IMR-90 (cell line): ENCODE results near the gene CCDC102A. TPM values are rescaled to one million over a fixed set of nuclear protein-coding genes. Genes with fewer than 3 reads are reported as not detected.

Source experiments
- ATAC-seq: fragments of 200-7000 bp; cut with Tn5 transposase; 2 replicates; pipeline ENCODE4 v1.9.1; 2020; ENCODE audit warnings: low read depth, mild to moderate bottlenecking, moderate library complexity
- BruUV-seq: library from RNA; stranded (reverse); fragments of 400-500 nt; replicated peaks from 2 replicates; lab custom pipeline; 2021; lab: Mats Ljungman, UMichigan
- CTCF ChIA-PET: fragments of 300-600 bp; formaldehyde crosslinking; extraction: SDS; loops from one replicate; lab custom pipeline; 2021; ENCODE audit warnings: antibody characterized with exemption; lab: Yijun Ruan, JAX
- POLR2A ChIA-PET: fragments of 300-600 bp; sonication (Branson Sonifier 250); formaldehyde crosslinking; loops from one replicate; lab custom pipeline; 2022; ENCODE audit warnings: antibody characterized with exemption; ENCODE audit not compliant: unreplicated experiment; lab: Charles Lee
- DNase-seq: peaks from one replicate; pipeline ENCODE4 v3.0.0; 2013
- H2AFZ ChIP-seq: replicated peaks from 2 replicates; pipeline ENCODE3; 2013; ENCODE audit warnings: low read length, mild to moderate bottlenecking; ENCODE audit not compliant: poor library complexity
- H2AK5ac ChIP-seq: 2 replicates; pipeline ENCODE4 v1.6.1; 2013; ENCODE audit warnings: low read depth, low read length, inconsistent platforms
- H2AK9ac ChIP-seq: replicated peaks from 2 replicates; pipeline ENCODE3; 2013; ENCODE audit warnings: mild to moderate bottlenecking, low read depth, low read length, moderate library complexity; ENCODE audit not compliant: poor library complexity
- H2BK120ac ChIP-seq: 2 replicates; pipeline ENCODE4 v1.6.1; 2013; ENCODE audit warnings: low read depth, low read length, inconsistent platforms
- H2BK15ac ChIP-seq: 3 replicates; pipeline ENCODE4 v1.6.1; 2013; ENCODE audit warnings: low read depth, low read length, inconsistent platforms
- H2BK20ac ChIP-seq: 2 replicates; pipeline ENCODE4 v1.6.1; 2013; ENCODE audit warnings: low read depth, mild to moderate bottlenecking, inconsistent platforms, low read length, moderate library complexity
- H2BK5ac ChIP-seq: 2 replicates; pipeline ENCODE4 v1.6.1; 2013; ENCODE audit warnings: mild to moderate bottlenecking, low read depth, low read length, inconsistent platforms; ENCODE audit not compliant: poor library complexity, severe bottlenecking
- H3K14ac ChIP-seq: replicated peaks from 2 replicates; pipeline ENCODE4 v1.6.1; 2013; ENCODE audit warnings: low read depth, low read length, inconsistent platforms
- H3K18ac ChIP-seq: 2 replicates; pipeline ENCODE4 v1.6.1; 2013; ENCODE audit warnings: low read depth, low read length, control low read depth
- H3K23ac ChIP-seq: 2 replicates; pipeline ENCODE4 v1.6.1; 2013; ENCODE audit warnings: low read depth, low read length, inconsistent platforms
- H3K27ac ChIP-seq: 2 replicates; pipeline ENCODE4 v1.5.1; 2013; ENCODE audit warnings: mild to moderate bottlenecking, control low read depth, low read length; ENCODE audit not compliant: insufficient read depth
- H3K27me3 ChIP-seq: 2 replicates; pipeline ENCODE4 v1.6.1; 2013; ENCODE audit warnings: low read length; ENCODE audit not compliant: control insufficient read depth, insufficient read depth
- H3K36me3 ChIP-seq: 2 replicates; pipeline ENCODE4 v1.6.1; 2013; ENCODE audit warnings: low read length, mixed read lengths; ENCODE audit not compliant: control insufficient read depth, insufficient read depth
- H3K4ac ChIP-seq: 2 replicates; pipeline ENCODE4 v1.6.1; 2013; ENCODE audit warnings: low read depth, low read length, inconsistent platforms
- H3K4me1 ChIP-seq: 2 replicates; pipeline ENCODE4 v1.6.1; 2013; ENCODE audit warnings: low read length, mixed read lengths; ENCODE audit not compliant: control insufficient read depth, insufficient read depth
- H3K4me2 ChIP-seq: 2 replicates; pipeline ENCODE4 v1.6.1; 2013; ENCODE audit warnings: low read depth, mild to moderate bottlenecking, control low read depth, low read length, moderate library complexity
- H3K4me3 ChIP-seq: 2 replicates; pipeline ENCODE4 v1.5.1; 2013; ENCODE audit warnings: low read depth, mild to moderate bottlenecking, control low read depth, low read length, moderate library complexity; ENCODE audit not compliant: insufficient read depth
- H3K56ac ChIP-seq: 2 replicates; pipeline ENCODE4 v1.6.1; 2013; ENCODE audit warnings: low read length, inconsistent platforms; ENCODE audit not compliant: insufficient read depth; ENCODE audit errors: extremely low read depth
- H3K79me1 ChIP-seq, 2 experiments: 2 replicates each; pipeline ENCODE4 v1.6.1; 2013; ENCODE audit warnings: low read length in 2 of 2, inconsistent platforms in 1 of 2, low read depth in 1 of 2
- H3K9ac ChIP-seq: 2 replicates; pipeline ENCODE4 v1.6.1; 2013; ENCODE audit warnings: low read depth, low read length, control low read depth
- H3K9me1 ChIP-seq: 2 replicates; pipeline ENCODE4 v1.6.1; 2013; ENCODE audit warnings: low read length, inconsistent platforms; ENCODE audit not compliant: insufficient read depth
- H3K9me3 ChIP-seq: 2 replicates; pipeline ENCODE4 v1.6.1; 2013; ENCODE audit warnings: low read length; ENCODE audit not compliant: control insufficient read depth, insufficient read depth
- H4K20me1 ChIP-seq: 2 replicates; pipeline ENCODE4 v1.6.1; 2013; ENCODE audit warnings: low read length, inconsistent platforms; ENCODE audit not compliant: insufficient read depth
- H4K5ac ChIP-seq: 2 replicates; pipeline ENCODE4 v1.6.1; 2013; ENCODE audit warnings: mild to moderate bottlenecking, low read depth, low read length, control low read depth
- H4K8ac ChIP-seq, 2 experiments: 2 replicates each; pipeline ENCODE4 v1.6.1; 2013; ENCODE audit warnings: low read depth in 2 of 2, low read length in 2 of 2, control low read depth in 1 of 2, inconsistent platforms in 1 of 2
- H4K91ac ChIP-seq: 2 replicates; pipeline ENCODE4 v1.6.1; 2013; ENCODE audit warnings: low read depth, low read length, inconsistent platforms; ENCODE audit not compliant: insufficient read depth
- BHLHE40 ChIP-seq: fragments of 150-350 bp; IDR thresholded peaks from 2 replicates; pipeline ENCODE4 v1.6.1; 2016; ENCODE audit warnings: mild to moderate bottlenecking, low read depth, low read length
- CEBPB ChIP-seq: IDR thresholded peaks from 2 replicates; pipeline ENCODE4 v1.6.1; 2012; ENCODE audit warnings: low read depth, low read length, improper control_type of control experiment
- CHD1 ChIP-seq: IDR thresholded peaks from 2 replicates; pipeline ENCODE4 v1.6.1; 2012; ENCODE audit warnings: low read depth, low read length, improper control_type of control experiment
- CTCF ChIP-seq: conservative IDR thresholded peaks from 2 replicates; pipeline ENCODE4 v1.5.1; 2012; ENCODE audit warnings: mild to moderate bottlenecking, low read depth, low read length, improper control_type of control experiment
- FOS ChIP-seq: fragments of 150-350 bp; IDR thresholded peaks from 2 replicates; pipeline ENCODE4 v1.6.1; 2016; ENCODE audit warnings: low read depth, low read length
- MAFK ChIP-seq: IDR thresholded peaks from 2 replicates; pipeline ENCODE4 v1.6.1; 2012; ENCODE audit warnings: low read depth, low read length, improper control_type of control experiment
- MAZ ChIP-seq: IDR thresholded peaks from 2 replicates; pipeline ENCODE4 v1.6.1; 2012; ENCODE audit warnings: low read depth, mild to moderate bottlenecking, low read length, improper control_type of control experiment, moderate library complexity, borderline replicate concordance
- MXI1 ChIP-seq: IDR thresholded peaks from 2 replicates; pipeline ENCODE4 v1.6.1; 2012; ENCODE audit warnings: low read depth, mild to moderate bottlenecking, low read length, moderate library complexity, borderline replicate concordance
- POLR2A ChIP-seq: IDR thresholded peaks from 2 replicates; pipeline ENCODE4 v1.6.1; 2012; ENCODE audit warnings: mild to moderate bottlenecking, low read depth, low read length
- RAD21 ChIP-seq: IDR thresholded peaks from 2 replicates; pipeline ENCODE4 v1.6.1; 2012; ENCODE audit warnings: low read length, improper control_type of control experiment
- RCOR1 ChIP-seq: IDR thresholded peaks from 2 replicates; pipeline ENCODE4 v1.6.1; 2012; ENCODE audit warnings: mild to moderate bottlenecking, low read length, improper control_type of control experiment; ENCODE audit not compliant: insufficient replicate concordance
- RFX5 ChIP-seq: IDR thresholded peaks from 2 replicates; pipeline ENCODE4 v1.8.0; 2012; ENCODE audit warnings: low read depth, mild to moderate bottlenecking, low read length, moderate library complexity
- SMC3 ChIP-seq: fragments of 150-350 bp; IDR thresholded peaks from 2 replicates; pipeline ENCODE4 v1.6.1; 2016; ENCODE audit warnings: low read depth, mild to moderate bottlenecking, antibody characterized with exemption, low read length, moderate library complexity
- WGBS, 2 experiments: methylation state at CpG; one replicate each; pipeline versions ENCODE4 v1.1.5 to v1.1.7; 2013; ENCODE audit warnings: missing lambda C conversion rate in 2 of 2; ENCODE audit not compliant: insufficient read length in 1 of 2; ENCODE audit errors: extremely low coverage in 2 of 2; 5-methylcytosine and 5-hydroxymethylcytosine counted together
- dilution Hi-C: fragments of 300-500 bp; cut with HindIII; formaldehyde crosslinking; loops from one replicate; pipeline ENCODE4 v1.14.3; 2018; ENCODE audit warnings: low sequenced_read_pairs; ENCODE audit not compliant: unreplicated experiment
- in situ Hi-C: fragments of 300-500 bp; cut with MboI; formaldehyde crosslinking; loops from 3 replicates; pipeline ENCODE4 v1.14.3; 2019; ENCODE audit warnings: low sequenced_read_pairs, inconsistent platforms, mixed read lengths
- intact Hi-C: fragments of 100-400 bp; cut with micrococcal nuclease; formaldehyde crosslinking; loops from 2 replicates; pipeline ENCODE4 v1.10.0; 2022
- polyA plus RNA-seq, 3 experiments: library from polyadenylated mRNA; depleted of rRNA; stranded (reverse); fragments of >200 nt; gene quantifications; 2 replicates each; pipeline ENCODE4 v1.2.3, GENCODE V29; 2012; ENCODE audit warnings: low replicate concordance in 1 of 3
- total RNA-seq: library from RNA; depleted of rRNA; stranded (reverse); fragments of >200 nt; gene quantifications from 2 replicates; pipeline ENCODE4 v1.2.3, GENCODE V29; 2012
- TF ChIP-seq, protein P1 (sequence below): fragments of 150-350 bp; IDR thresholded peaks from 2 replicates; pipeline ENCODE4 v1.6.1; 2017; ENCODE audit warnings: mild to moderate bottlenecking, antibody characterized with exemption, low read length, low read depth

Gene CCDC102A
- total and polyA plus RNA-seq, 2 of the 4 experiments (the other 2 are of a cell fraction): 5.4 to 8.5 TPM

- no peak overlapping the region for H3K23ac ChIP-seq
- H3K36me3 ChIP-seq: peaks cover 48% of the 10 kb centered on the region
- H2BK5ac ChIP-seq: no peak overlapping the region
- H2AK5ac ChIP-seq: no peak overlapping the region
- H4K5ac ChIP-seq: no peak overlapping the region
- H2BK20ac ChIP-seq: no peak overlapping the region
- H3K9ac ChIP-seq: no peak overlapping the region
- H4K91ac ChIP-seq: no peak overlapping the region
- dilution Hi-C loops: no loop called here
- CTCF ChIA-PET: interaction anchor here (1.4 kb wide), 1 partner anchor 11 kb away, joined by 3 read pairs; no protein-coding TSS in a partner anchor
- no peak overlapping the region for H2AK9ac ChIP-seq
- peaks cover 10 to 16% of the 10 kb centered on the region in 2 experiments for H3K79me1 ChIP-seq
- H2BK15ac ChIP-seq: no peak overlapping the region
- POLR2A ChIA-PET: interaction anchor here (0.5 kb wide), 1 partner anchor 1011 kb away, joined by 3 read pairs; no protein-coding TSS in a partner anchor
- H3K18ac ChIP-seq: no peak overlapping the region
- H3K4ac ChIP-seq: no peak overlapping the region
- no peaks in the 10 kb centered on the region for H3K9me3 ChIP-seq
- H4K8ac ChIP-seq: no peak overlapping the region
- no peak overlapping the region for H3K4me3 ChIP-seq
- H3K27ac ChIP-seq: no peak overlapping the region
- in situ Hi-C loops: no loop called here
- no peaks in the 10 kb centered on the region for H3K4me1 ChIP-seq
- H3K9me1 ChIP-seq: no peaks in the 10 kb centered on the region
- ATAC-seq (no peak), DNase-seq (no peak)
- no peak overlapping the region for H3K56ac ChIP-seq
- BruUV-seq: no TSS peak
- no peak overlapping the region for H3K14ac ChIP-seq
- no peak for TF ChIP-seq MAZ
- no peak for TF ChIP-seq CHD1
- no peak for TF ChIP-seq CEBPB
- TF ChIP-seq, protein P1, sequence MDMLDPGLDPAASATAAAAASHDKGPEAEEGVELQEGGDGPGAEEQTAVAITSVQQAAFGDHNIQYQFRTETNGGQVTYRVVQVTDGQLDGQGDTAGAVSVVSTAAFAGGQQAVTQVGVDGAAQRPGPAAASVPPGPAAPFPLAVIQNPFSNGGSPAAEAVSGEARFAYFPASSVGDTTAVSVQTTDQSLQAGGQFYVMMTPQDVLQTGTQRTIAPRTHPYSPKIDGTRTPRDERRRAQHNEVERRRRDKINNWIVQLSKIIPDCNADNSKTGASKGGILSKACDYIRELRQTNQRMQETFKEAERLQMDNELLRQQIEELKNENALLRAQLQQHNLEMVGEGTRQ: no peak
- no peak for TF ChIP-seq RAD21
- TF ChIP-seq RCOR1: no peak
- TF ChIP-seq FOS: no peak
- TF ChIP-seq POLR2A: no peak
- no peak for TF ChIP-seq CTCF
- TF ChIP-seq RFX5: no peak
- TF ChIP-seq MXI1: no peak
- TF ChIP-seq SMC3: no peak
- TF ChIP-seq BHLHE40: no peak
- no peak for TF ChIP-seq MAFK
- no peak overlapping the region for H3K4me2 ChIP-seq
- H3K27me3 ChIP-seq: no peaks in the 10 kb centered on the region
- intact Hi-C loops: no loop called here
- H2AFZ ChIP-seq: no peak overlapping the region
- WGBS, 2 experiments: no CpG with 5 or more reads among the region's 14 CpGs
- H2BK120ac ChIP-seq: no peak overlapping the region
- H4K20me1 ChIP-seq: 0 out of 2 replicates have a peak, but pooled peaks cover 8% of the 10 kb centered on the region
Measured at GRCh38 chr16:57473176-57473840, 63.1 kb downstream of the CCDC102A start.
